NCI-H2029 (cell line): ENCODE measurements around the gene ARL8A.
"Not testable (repeated sequence)": the region's sequence is repeated elsewhere in the genome, so short reads cannot be mapped to it uniquely, and the experiment has no call there.

ENCODE experiments used
- DNase-seq: peaks from one replicate; lab custom pipeline; 2025; lab: John Stamatoyannopoulos, UW

ARL8A gene

DNA sequence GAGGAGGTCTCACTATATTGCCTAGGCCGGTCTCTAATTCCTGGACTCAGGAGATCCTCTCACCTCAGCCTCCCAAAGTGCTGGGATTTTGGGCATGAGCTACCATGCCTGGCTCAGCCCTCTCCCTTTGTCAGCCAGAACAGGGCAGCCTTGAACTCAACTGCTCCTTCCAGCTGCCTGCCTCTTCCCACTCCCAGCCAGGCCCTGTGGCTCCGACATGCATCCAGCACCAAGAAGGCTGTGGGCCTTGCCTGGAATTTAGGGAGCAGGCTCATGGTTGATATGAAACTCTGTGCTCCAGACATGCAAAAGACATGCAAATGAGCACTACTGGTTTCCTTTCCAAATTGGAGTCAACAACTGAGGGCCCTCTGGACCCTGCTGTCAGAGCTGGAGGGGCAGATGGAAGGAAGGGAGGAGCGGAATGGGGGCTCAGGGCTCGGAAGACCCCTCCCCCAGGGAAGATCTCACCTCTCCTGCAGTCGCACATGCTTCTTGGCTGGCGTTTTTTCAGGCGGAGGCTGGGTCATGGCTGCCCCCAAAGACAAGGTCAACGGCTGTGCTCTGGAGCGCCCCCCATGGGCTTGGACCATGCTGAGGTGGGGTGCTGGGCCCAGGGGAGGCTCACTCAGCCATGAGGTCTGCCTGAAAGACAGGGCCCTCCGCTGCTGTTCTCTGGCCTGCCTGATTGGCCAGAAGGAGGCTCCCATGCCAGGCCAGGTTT lies 14.4 kb upstream of the ARL8A start:
- no peak for DNase-seq

DNA sequence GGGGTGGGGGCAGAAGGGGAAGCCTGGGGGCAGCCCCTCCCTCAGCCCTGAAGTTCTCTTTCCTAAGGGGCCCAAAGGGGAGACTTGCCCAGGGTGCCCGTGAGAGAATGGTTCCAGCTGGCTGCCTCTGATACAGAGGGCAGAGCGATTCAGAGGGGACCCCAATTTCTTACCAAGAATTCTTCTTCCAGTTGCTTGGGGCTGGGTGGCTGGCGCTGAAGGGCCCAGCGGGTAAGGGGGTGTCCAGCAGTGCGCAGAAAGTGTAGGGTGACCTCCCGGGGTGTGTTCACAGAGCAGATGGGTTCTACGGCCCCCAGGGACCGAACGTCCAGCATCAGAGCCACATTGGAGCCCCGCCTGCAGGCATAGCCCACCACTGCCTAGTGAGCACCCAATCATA lies 13.4 kb upstream of the ARL8A start:
- DNase-seq, result no peak

DNA sequence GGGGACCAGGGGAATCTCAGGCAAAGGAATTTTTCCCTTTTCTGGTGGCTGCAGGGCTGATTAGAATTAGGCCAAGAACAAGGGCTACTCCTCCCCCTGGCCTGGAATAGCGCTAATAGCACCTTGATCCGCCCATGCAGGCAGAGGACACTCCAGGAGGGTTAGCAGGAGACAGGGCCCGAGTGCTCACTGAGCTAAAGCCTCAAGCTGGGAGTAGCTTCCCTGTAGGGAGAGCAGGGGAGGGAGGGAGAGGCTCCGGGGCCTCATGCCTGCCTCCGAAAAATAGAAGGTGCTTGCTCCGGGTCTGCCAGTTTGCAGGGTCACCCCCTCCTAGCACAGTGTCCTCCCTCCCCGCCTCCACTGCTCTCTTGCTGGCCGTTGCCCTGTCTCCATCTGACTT lies 12.1 kb upstream of the ARL8A start:
- DNase-seq, result no peak

DNA sequence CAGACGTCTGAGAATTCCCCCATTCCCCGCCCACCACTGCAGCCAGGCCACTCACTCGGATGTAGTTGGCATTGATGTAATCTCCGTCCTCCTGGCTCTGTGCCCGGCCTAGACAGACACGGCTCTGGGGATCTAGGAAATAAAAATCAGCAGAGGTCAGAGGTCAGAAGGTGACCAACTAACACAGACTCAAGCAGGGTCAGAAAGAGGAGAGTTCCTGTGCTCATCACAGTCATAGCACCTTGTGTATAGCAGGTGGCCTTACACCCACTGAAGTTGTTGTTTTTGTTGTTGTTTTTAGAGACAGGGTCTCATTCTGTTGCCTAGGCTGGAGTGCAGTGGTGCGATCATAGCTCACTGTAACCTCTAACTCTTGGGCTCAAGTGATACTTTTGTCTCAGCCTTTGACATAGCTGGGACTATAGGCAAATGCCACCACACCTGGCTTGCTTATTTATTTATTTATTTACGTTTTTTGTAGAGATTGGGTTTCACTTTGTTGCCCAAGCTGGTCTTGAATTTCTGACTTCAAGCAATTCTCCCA lies 11.0 kb upstream of the ARL8A start:
- peak; percentile 45 for DNase-seq

DNA sequence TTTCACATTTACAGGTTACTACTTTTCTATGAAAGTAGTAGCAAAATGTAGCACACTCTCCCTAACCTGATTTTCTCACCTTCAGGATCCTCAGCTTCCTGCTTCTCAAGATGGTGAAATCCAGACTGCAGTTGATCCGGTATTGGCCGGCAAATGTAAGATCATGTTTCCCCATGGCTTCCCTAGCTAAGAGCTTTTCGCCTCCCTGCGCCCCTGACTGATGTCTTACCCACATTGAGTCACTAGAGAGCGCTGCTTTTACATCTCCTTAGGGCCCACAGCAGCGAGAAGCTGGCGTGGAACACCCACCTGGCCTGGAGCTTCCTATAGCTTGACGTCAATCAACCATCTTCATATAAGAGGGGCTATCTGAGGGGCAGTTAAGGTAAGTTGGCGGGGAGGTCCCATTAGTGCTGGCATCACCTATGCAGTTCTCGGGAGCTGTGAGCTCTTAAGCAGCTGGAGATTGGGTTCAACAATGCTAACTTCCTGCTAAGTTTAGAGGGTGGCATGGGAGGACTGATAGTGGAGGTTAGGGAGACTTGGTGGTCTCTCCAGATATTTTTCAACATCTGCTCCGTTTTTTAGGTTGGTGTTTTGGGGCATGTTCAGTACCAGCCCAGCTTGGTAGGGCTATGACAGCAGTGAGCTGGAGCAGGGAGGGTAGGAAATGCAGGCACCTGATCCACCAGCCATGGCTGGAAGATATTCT lies 10.4 kb upstream of the ARL8A start:
- DNase-seq, result peak; percentile 58

DNA sequence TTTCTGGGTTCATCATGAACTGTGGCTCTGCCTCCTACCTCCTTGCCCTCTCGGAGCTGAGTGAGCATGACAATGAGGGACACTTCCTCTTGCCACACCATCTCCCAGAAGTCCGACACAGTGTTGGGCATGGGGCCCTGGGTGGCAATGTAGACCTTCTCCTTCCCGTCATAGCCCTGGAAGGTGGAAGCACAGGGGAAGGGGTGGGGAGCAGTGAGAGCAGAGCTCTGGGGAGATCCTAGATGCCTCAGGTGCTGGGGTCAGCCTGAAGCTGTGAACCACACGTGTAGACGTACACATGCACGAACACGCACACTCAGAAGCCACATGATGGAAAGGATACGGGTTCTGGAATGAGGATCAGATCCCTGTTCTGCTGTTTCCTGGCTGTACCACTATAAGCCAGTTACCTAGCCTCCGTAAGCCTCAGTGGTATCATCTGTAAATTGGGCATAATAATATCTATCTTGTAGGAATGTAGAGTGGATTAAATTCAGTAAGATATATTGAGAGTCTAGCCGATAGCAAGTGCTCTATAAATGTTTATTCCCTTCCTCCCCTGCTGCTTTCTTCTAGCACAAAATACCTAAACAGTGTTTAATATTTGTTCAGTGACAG lies 9.7 kb upstream of the ARL8A start:
- DNase-seq, result no peak

DNA sequence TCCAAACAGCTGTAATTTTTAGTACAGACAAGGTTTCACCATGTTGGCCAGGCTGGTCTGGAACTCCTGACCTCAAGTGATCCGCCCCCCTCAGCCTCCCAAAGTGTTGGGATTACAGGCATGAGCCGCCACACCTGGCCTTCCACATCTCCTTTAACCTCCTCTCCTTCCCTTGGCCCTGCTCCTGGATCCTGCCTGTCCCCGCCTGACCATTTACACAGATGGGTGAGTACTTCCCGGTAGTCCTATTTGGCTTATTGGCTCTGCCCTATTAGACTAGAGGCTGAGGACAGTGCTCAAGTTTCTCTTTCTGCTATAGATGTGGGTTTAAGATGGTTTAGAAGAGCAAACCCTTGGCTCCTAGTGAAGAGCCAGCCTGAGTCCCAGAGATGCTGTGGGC lies 8.7 kb upstream of the ARL8A start:
- no peak for DNase-seq

DNA sequence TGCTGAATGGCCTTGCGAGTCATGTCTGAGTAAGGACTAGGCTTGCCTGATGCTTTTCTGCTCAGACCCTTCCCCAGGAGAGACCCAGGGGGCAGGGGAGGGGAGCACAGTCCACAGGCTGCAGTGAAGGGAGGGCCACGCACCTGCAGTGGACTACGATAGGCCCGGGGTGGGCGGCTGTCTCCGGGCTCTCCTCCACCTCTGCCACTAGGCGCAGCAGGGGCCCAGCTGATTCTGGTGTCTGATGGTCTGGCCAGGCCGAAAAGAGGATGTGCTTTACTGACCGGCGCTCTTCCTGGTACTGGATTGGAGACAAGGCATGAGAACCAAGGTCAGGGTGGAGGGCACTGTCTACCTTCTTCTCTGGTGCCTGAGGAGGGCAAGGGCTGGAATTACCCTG lies 7.9 kb upstream of the ARL8A start:
- DNase-seq, result no peak

DNA sequence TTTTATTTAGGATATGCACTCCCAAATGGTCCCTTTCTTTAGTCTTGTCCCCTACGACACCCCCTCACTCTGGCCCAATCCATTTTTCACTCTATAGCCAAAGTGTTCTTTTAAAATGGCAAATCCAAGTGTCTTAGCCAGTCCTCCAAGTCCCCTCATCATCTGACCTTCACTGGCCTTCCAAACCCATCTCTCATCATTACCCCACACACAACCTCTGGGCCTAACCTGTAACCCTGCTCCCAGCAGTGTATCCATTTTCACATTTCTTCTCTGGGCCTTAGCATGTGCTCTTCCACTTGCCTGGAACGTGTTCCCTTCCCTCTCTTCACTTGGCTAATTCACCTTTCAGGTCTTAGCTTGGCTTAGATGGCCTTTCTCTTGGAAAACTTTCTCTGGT lies 6.5 kb upstream of the ARL8A start:
- no peak for DNase-seq

DNA sequence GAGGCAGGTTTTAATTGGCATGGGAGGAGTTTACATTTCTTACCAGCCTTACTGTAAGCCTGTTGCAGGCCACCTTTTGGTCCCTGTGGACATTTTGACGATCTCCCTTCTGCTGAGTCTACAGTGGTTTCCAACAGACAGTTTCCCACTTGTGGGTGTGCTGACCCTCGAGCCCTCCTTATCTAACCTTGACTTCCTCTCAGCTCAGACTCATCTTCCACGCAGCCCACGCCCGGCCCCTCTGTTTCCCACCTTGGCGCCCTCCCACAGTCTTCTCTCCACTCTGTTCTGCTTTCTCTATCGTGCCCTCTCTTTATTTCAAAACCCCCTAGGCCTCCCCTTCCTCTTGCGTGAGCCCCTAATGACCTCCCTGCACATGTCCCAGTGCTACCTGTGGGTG lies 6.1 kb upstream of the ARL8A start:
- DNase-seq, result no peak

DNA sequence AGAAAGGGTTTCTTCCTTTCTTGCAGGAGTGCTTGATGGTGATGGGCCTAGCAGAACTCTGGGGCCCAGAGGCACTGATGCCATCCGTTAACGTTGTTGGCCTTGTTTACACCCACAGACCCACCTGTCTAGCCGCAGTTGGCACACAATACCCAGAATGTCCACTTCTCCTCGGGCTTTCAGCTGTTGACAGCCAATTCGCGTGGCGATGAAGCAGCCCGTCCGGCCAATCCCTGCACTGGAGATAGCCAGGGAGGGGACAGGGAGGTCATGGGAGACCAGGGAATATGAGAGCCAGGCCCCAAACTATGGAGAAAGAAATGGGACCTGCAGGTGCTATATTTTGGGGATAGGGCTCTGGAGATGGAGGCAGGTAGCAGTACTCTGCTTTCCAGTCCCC lies 5.7 kb upstream of the ARL8A start:
- no peak for DNase-seq

DNA sequence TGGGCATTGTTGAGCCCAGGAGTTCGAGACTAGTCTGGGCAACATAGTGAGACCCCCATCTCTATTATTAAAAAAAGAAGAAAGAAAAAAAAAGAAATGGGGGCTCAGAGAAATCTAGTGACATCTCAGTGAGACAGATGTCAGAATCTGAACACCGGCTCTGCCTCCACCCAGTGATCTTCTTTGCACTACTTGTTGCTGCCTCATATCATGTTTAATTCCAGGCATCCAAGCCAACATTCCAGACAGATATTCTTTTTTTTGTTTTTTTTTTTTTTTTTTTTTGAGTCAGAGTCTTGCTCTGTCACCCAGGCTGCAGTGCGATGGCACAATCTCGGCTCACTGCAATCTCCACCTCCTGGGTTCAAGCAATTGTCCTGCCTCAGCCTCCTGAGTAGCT lies 5.0 kb upstream of the ARL8A start:
- DNase-seq, result no peak

DNA sequence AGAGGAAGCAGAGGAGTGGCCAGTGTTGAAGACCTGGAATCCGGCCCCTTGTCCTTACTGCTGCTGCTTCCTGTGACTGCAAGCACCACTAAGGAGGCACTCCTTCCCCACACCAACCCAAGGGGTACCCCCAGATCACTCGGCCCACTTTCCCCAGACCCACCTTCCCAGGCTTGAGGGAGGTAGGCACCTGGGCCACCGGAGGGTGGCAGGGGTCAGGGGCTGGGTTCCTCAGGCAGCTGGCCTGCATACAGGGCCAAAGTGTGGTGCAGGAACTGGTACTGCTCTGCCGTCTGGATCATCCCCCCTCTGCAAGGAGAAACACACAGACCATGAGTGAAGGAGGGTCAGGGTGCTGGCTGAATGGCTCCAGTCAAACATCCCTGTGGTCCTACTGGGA lies 3.9 kb upstream of the ARL8A start:
- DNase-seq, result no peak

DNA sequence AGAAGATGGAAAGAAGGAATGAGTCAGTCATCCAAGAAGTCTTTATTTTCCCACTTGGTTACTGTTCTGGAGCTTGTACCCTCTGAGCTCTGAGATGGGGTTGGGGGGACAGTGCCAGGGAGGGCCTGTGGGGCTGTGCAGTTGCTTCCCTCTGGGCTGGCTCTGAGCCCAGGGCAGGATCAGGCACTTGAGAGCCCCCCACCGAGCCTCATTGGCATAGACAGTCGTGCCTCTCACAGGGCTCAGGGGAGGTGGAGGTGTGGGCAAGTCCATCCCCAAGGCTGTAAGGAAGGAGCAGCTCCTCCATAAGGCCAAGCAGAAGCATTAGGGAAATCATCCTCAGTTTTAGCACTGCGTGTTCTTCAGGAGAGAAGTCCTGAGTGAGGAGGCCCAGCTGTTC lies 2.5 kb upstream of the ARL8A start:
- DNase-seq, result no peak

DNA sequence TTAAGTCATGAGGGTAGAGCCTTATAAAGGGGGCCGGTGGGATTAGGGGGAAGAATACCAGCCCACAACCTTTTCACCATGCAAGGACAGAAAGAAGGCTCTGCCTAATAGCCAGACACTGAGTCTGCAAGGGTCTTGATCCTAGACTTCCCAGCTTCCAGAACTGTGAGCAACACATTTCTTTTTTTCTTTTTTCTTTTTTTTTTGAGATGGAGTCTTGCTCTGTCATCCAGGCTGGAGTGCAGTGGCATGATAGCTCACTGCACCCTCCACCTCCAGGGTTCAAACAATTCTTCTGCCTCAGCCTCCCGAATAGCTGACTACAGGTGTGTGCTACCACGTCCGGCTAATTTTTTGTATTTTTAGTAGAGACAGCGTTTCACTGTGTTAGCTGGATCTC lies 1.7 kb upstream of the ARL8A start:
- DNase-seq, result no peak

DNA sequence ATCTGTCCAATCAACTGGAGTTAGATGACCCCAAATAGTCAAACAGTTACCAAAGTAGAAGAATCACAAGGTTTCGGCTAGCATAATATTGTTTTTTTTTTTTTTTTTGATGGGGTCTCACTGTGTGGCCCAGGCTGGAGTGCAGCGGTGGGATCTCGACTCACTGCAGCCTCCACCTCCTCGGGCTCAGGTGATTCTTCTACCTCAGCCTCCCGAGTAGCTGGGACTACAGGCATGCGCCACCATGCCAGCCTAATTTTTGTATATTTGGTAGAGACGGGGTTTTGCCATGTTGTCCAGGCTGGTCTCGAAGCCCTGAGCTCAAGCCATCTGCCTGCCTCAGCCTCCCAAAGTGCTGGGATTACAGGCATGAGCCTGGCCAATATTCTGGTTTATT lies 1.2 kb upstream of the ARL8A start:
- DNase-seq, result not testable (repeated sequence)

DNA sequence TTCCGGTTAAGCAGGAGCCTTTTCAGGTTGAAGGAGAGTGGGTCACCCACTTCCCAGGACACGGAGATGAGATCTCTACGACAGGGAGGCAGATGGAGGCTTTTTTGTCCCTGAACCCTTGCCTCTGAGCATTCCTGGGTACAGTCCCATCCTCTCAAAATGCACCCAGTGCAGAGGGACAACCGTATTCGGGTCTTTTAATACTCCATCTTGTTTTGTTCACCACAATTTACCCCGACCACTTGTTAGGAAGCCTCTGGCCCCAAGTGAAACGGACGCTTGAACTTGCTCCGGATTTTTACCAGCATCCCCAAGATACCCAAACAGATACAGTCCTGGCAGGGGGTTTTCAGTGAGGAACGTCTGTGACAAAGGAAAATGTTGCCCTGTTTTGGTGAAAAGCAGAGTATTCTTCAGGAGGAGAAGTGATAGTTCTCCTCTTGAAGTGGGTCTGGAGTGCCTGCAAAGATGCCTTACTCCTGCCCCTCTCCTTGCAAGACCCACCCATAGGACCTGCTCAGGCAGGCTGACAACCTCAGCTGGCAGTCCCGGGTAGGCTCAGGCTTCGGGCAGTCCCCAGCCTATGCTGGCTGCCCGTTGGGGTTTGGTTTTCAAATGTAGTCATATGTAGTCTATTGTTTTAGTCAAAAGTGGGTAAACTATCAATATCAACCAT lies 669 bp upstream of the ARL8A start:
- no peak for DNase-seq

DNA sequence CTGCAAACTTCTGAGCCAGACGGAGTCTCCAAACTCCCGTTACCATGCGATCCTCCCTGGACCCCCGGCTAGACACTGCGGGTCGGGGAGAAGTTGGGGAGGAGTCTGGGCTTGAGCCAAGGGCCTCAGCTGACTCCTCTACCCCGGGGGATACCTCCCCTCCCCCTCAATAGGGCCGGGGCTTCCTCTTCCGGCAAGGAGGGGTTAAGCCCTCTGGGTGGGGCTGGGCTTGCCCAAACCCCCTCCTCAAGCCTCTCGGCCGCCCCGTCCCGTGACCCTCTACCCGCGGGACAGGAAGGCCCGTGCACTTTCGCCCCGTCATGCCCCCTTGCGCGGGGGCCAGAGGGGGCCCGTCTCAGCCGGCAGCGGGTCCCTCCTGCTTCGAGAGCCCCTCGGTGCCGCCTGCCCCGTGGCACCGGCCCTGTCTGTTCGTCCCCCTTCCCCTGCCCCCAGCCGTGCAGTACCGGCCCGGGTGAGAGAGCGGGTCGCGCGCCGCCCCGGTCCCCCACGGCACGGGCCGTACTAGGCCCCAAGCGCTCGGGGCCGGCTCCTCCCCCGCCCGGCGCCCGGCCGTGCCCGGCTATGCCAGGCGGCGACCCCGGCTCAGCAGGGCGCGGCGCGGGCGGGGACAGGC lies 652 bp downstream of the ARL8A start:
- no peak for DNase-seq

DNA sequence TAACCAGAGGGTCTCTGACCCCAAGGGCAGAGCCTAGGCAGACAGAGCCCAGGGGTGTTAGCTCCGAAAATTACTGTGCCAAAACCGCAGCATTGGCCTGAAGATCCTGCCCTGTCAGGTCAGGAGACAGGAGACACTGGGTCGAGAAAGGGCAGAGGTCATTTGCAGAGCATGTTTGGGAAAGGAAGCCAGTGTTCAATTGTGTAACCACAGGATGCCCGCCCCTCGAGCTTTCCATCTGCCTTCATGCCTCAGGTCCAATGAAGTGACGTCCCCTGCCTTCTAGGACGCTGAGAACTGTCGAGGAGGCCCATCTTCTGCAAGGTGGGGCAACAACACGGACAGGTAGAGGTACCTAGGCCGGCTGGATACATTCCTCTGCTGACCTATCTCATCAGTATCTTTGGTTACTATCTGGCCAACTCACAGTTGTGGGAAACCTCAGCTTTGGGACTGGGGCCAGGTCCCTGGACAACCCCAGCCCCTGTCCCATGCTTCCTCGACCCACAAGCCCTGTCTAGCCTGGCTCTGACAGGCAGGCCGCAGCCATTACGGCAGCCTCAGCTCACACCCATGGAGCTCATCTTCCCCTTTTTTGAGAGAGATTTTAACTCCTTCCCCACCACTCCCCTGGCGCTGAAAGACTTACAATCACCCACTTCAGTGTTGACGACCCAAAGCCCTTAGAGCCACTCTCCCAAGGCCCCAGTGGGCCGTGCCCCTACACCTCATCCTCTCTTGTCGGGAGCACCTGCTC lies 1.3 kb downstream of the ARL8A start:
- no peak for DNase-seq

DNA sequence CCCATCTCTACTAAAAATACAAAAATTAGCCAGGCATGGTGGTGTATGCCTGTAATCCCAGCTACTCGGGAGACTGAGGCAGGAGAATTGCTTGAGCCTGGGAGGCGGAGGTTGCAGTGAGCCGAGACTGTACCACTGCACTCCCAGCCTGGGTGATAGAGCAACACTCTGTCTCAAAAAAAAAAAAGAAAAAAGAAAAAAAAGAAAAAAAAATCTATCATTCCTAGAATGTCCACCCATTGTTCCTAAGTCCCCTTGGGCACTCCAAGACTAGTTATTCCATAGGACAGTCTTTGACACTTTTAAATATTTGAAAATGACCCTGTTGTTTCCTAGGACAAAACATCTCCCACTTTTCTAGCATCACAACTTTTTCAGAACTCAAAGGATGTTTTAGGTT lies 3.1 kb downstream of the ARL8A start:
- not testable (repeated sequence) for DNase-seq

DNA sequence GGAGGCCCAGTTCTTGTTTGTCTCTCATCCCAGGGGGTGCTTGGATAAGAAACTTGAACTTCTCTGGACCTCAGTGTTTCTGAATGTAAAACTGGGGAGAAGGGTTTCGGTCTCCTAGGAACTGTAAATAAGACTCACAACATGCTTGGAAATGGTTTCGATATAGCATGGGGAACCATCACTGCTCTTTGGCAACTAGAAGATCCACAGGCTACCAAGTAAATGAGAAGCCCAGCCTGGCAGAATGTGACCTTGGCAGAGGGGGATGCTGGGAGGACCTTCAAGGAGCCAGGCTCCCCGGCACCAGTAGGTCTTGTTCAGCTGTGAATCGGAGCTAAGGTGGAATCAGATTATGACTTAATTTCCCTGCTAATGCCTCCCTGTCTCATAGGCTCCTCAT lies 3.7 kb downstream of the ARL8A start:
- no peak for DNase-seq
